Sigmoid colon (tissue), 3 donors: ENCODE measurements around the gene RAB29.

Experiments
- CTCF ChIP-seq, 4 experiments: fragments of 450-650 bp in 3 of 4; fragments of 200-600 bp in 1 of 4; IDR thresholded peaks; one replicate each; pipeline ENCODE4 v1.5.1; 2016 to 2019; ENCODE audit warnings: antibody characterized with exemption in 4 of 4, mild to moderate bottlenecking in 3 of 4, moderate library complexity in 2 of 4
- POLR2A ChIP-seq, 2 donors: fragments of 450-650 bp; IDR thresholded peaks; one replicate each; pipeline ENCODE4 v1.6.1; 2016; ENCODE audit warnings: antibody characterized with exemption in 2 of 2, mild to moderate bottlenecking in 2 of 2, moderate library complexity in 2 of 2

DNA sequence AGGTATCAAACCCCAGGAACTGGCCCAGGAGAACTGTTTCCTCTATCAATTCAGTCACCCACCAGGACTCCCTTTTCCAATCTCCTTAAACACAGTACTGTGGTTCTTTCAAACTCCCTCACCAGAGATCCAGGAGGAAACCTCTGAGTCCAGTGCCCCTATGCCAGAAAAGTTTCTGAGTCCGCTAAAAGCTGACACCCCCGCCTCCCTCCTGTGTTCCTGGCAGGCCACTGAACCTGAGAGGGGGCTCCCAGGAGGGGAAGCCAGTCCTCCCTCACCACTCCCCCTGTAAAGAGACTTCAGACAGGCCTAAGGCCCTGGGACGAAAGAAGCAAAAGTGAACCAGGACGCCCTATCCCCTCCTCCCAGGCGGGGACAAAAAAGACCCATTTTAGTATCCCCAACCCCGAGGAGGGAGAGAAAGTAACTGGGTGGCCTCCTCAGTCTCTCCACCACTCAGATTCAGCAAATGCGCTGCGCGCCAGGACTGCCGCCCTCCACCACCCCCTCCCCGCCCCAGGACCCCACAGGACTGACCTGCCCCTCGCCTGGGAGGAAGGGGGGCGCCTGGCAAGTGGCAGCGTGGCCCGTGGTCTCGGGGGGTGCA is 37.1 kb upstream of the RAB29 start:
- TF ChIP-seq CTCF (IDR thresholded peaks at IDR 0.05) (no peak), POLR2A (IDR thresholded peaks at IDR 0.05) (no peak)
